Thymus (tissue), 11 donors: ENCODE results near the gene ZNF469. TPM values are rescaled to one million over a fixed set of nuclear protein-coding genes. Genes with fewer than 3 reads are reported as not detected.

Experiments
- DNase-seq, 9 donors: peaks; one replicate each; pipeline ENCODE4 v3.0.0-alpha.2; 2013; ENCODE audit warnings: low spot score in 9 of 9, low read depth in 6 of 9, missing footprints in 1 of 9
- H3K27ac ChIP-seq, 2 donors: one replicate each; pipeline ENCODE4 v1.5.1; 2013; ENCODE audit warnings: control low read depth in 1 of 2, low read depth in 1 of 2, low read length in 1 of 2, mild to moderate bottlenecking in 1 of 2, moderate library complexity in 1 of 2
- H3K27me3 ChIP-seq, 2 donors: one replicate each; pipeline ENCODE4 v1.5.1; 2013; ENCODE audit warnings: low read length in 1 of 2; ENCODE audit not compliant: control insufficient read depth in 2 of 2, insufficient read depth in 1 of 2
- H3K36me3 ChIP-seq, 2 donors: one replicate each; pipeline ENCODE4 v1.5.1; 2013; ENCODE audit warnings: low read length in 1 of 2, mild to moderate bottlenecking in 1 of 2, moderate library complexity in 1 of 2; ENCODE audit not compliant: control insufficient read depth in 2 of 2, insufficient read depth in 2 of 2
- H3K4me1 ChIP-seq, 2 donors: one replicate each; pipeline ENCODE4 v1.5.1; 2013; ENCODE audit warnings: low read length in 2 of 2; ENCODE audit not compliant: control insufficient read depth in 2 of 2, insufficient read depth in 2 of 2
- H3K4me3 ChIP-seq, 2 donors: one replicate each; pipeline ENCODE4 v1.5.1; 2013; ENCODE audit warnings: low read length in 2 of 2, control low read depth in 1 of 2, mild to moderate bottlenecking in 1 of 2
- H3K9me3 ChIP-seq, 2 donors: one replicate each; pipeline ENCODE4 v1.5.1; 2013; ENCODE audit warnings: low read length in 1 of 2, mild to moderate bottlenecking in 1 of 2; ENCODE audit not compliant: control insufficient read depth in 2 of 2, insufficient read depth in 1 of 2
- WGBS: extraction: QIAGEN DNeasy Blood & Tissue Kit; methylation state at CpG from one replicate; pipeline ENCODE4 v1.1.7; 2013; 5-methylcytosine and 5-hydroxymethylcytosine counted together
- polyA plus RNA-seq: library from polyadenylated mRNA; stranded (reverse); fragments of 200-250 nt; gene quantifications from one replicate; pipeline ENCODE4 v1.2.3, GENCODE V29; 2013
- total RNA-seq: library from RNA; stranded (reverse); fragments of 120-200 nt; gene quantifications from one replicate; pipeline ENCODE4 v1.2.4, GENCODE V29; 2013
- donor health status: healthy.

ZNF469 gene
- total and polyA plus RNA-seq, 2 donors = 0.61 to 0.87 TPM

- Histone ChIP-seq H3K27ac (no peak overlapping the region), H3K27me3 (peaks cover 0 to under 1% of the 10 kb centered on the region in 2 donors), H3K4me3 (no peak overlapping the region), H3K36me3 (no peaks in the 10 kb centered on the region), H3K9me3 (no peaks in the 10 kb centered on the region), H3K4me1 (no peaks in the 10 kb centered on the region)
- WGBS = 93% methylated on average over 5 of the region's 5 CpGs
- no peak for DNase-seq
Measured at GRCh38 chr16:88373927-88374492, 8.7 kb upstream of the ZNF469 start.

GRCh38 chr16:88374736-88375135 lies 8.0 kb upstream of the ZNF469 start:
- H3K36me3 ChIP-seq = no peaks in the 10 kb centered on the region
- no peak overlapping the region for H3K4me3 ChIP-seq
- no peak overlapping the region for H3K27ac ChIP-seq
- H3K9me3 ChIP-seq = no peaks in the 10 kb centered on the region
- no peak for DNase-seq
- 96% methylated on average over 22 of the region's 22 CpGs for WGBS
- H3K27me3 ChIP-seq = peaks cover 0 to 2% of the 10 kb centered on the region in 2 donors
- H3K4me1 ChIP-seq = no peaks in the 10 kb centered on the region

GRCh38 chr16:88375236-88375975 lies 7.4 kb upstream of the ZNF469 start:
- no peak overlapping the region for H3K27ac ChIP-seq
- no peaks in the 10 kb centered on the region for H3K4me1 ChIP-seq
- 93% methylated on average over 24 of the region's 24 CpGs for WGBS
- peaks cover 0 to 2% of the 10 kb centered on the region in 2 donors for H3K27me3 ChIP-seq
- no peaks in the 10 kb centered on the region for H3K9me3 ChIP-seq
- H3K4me3 ChIP-seq = no peak overlapping the region
- no peaks in the 10 kb centered on the region for H3K36me3 ChIP-seq
- DNase-seq = no peak

- peaks cover 0 to 7% of the 10 kb centered on the region in 2 donors for H3K27me3 ChIP-seq
- no peaks in the 10 kb centered on the region for H3K36me3 ChIP-seq
- whole genome bisulfite sequencing = 92% methylated on average over 50 of the region's 50 CpGs
- no peak for DNase-seq
- no peak overlapping the region for H3K27ac ChIP-seq
- no peaks in the 10 kb centered on the region for H3K4me1 ChIP-seq
- H3K9me3 ChIP-seq = no peaks in the 10 kb centered on the region
- no peak overlapping the region for H3K4me3 ChIP-seq
Measured at GRCh38 chr16:88375996-88376834, 6.5 kb upstream of the ZNF469 start.

GRCh38 chr16:88376835-88377726 lies 5.7 kb upstream of the ZNF469 start:
- H3K4me3 ChIP-seq = no peak overlapping the region
- DNase-seq = no peak
- no peak overlapping the region for H3K27ac ChIP-seq
- no peaks in the 10 kb centered on the region for H3K4me1 ChIP-seq
- H3K9me3 ChIP-seq = no peaks in the 10 kb centered on the region
- peaks cover 8 to 15% of the 10 kb centered on the region in 2 donors for H3K27me3 ChIP-seq
- no peaks in the 10 kb centered on the region for H3K36me3 ChIP-seq
- 93% methylated on average over 30 of the region's 30 CpGs for whole genome bisulfite sequencing

GRCh38 chr16:88377961-88378360 lies 4.8 kb upstream of the ZNF469 start:
- H3K27ac ChIP-seq = no peak overlapping the region
- H3K9me3 ChIP-seq = no peaks in the 10 kb centered on the region
- H3K4me1 ChIP-seq = no peaks in the 10 kb centered on the region
- no peaks in the 10 kb centered on the region for H3K36me3 ChIP-seq
- WGBS = 96% methylated on average over 12 of the region's 12 CpGs
- H3K4me3 ChIP-seq = no peak overlapping the region
- H3K27me3 ChIP-seq = peaks cover 17 to 22% of the 10 kb centered on the region in 2 donors
- no peak for DNase-seq

GRCh38 chr16:88378401-88378800 lies 4.4 kb upstream of the ZNF469 start:
- no peaks in the 10 kb centered on the region for H3K9me3 ChIP-seq
- WGBS = 95% methylated on average over 12 of the region's 12 CpGs
- H3K4me1 ChIP-seq = no peaks in the 10 kb centered on the region
- no peak for DNase-seq
- peaks cover 21 to 22% of the 10 kb centered on the region in 2 donors for H3K27me3 ChIP-seq
- no peak overlapping the region for H3K4me3 ChIP-seq
- no peaks in the 10 kb centered on the region for H3K36me3 ChIP-seq
- H3K27ac ChIP-seq = no peak overlapping the region

GRCh38 chr16:88378836-88379693 lies 3.7 kb upstream of the ZNF469 start:
- Histone ChIP-seq H3K4me3 (no peak overlapping the region), H3K9me3 (no peaks in the 10 kb centered on the region), H3K27ac (no peak overlapping the region), H3K4me1 (no peaks in the 10 kb centered on the region), H3K36me3 (no peaks in the 10 kb centered on the region), H3K27me3 (peaks cover 28% of the 10 kb centered on the region in 2 donors)
- no peak for DNase-seq
- WGBS = 96% methylated on average over 25 of the region's 25 CpGs
